Caco-2 (cell line): Measurements from ENCODE around the gene KCNJ1. TPM values are rescaled to one million over a fixed set of nuclear protein-coding genes. Genes with fewer than 3 reads are reported as not detected.

Experiments
- BruUV-seq: library from RNA; stranded (reverse); fragments of 400-500 nt; replicated peaks from 2 replicates; lab custom pipeline; 2021; lab: Mats Ljungman, UMichigan
- CTCF ChIA-PET: fragments of 300-600 bp; sonication (Branson Sonifier 250); formaldehyde crosslinking; loops from one replicate; lab custom pipeline; 2022; ENCODE audit warnings: antibody characterized with exemption; lab: Charles Lee
- POLR2A ChIA-PET: fragments of 300-600 bp; sonication (Branson Sonifier 250); formaldehyde crosslinking; loops from one replicate; lab custom pipeline; 2022; ENCODE audit warnings: antibody characterized with exemption; lab: Charles Lee
- DNase-seq, 2 experiments: peaks; one replicate each; pipeline versions ENCODE4 v3.0.0 to v3.0.0-alpha.2; 2020 to 2022
- H3K27me3 ChIP-seq: replicated peaks from 2 replicates; pipeline ENCODE4 v1.6.0; 2011; ENCODE audit warnings: low read length; ENCODE audit not compliant: control insufficient read depth, insufficient read depth
- H3K36me3 ChIP-seq: 2 replicates; pipeline ENCODE4 v1.5.1; 2011; ENCODE audit warnings: low read length; ENCODE audit not compliant: control insufficient read depth, insufficient read depth
- H3K4me1 ChIP-seq: fragments of 250-450 bp; sonication (Bioruptor Pico); 2 replicates; pipeline ENCODE4 v1.5.1; 2020; ENCODE audit warnings: mild to moderate bottlenecking
- H3K4me3 ChIP-seq: 2 replicates; pipeline ENCODE4 v1.5.1; 2011; ENCODE audit warnings: low read depth, mild to moderate bottlenecking, control low read depth, low read length
- H3K9me3 ChIP-seq: fragments of 250-450 bp; sonication (Bioruptor Pico); 2 replicates; pipeline ENCODE4 v1.5.1; 2020; ENCODE audit warnings: mild to moderate bottlenecking, moderate library complexity
- H3K27ac Mint-ChIP-seq: one replicate; pipeline ENCODE4 v1.8.0; 2022; ENCODE audit warnings: mixed read lengths; ENCODE audit not compliant: unreplicated experiment
- H3K27me3 Mint-ChIP-seq: one replicate; pipeline ENCODE4 v1.8.0; 2022; ENCODE audit warnings: mixed read lengths; ENCODE audit not compliant: insufficient read depth, unreplicated experiment
- H3K36me3 Mint-ChIP-seq: one replicate; pipeline ENCODE4 v1.8.0; 2022; ENCODE audit warnings: mild to moderate bottlenecking, mixed read lengths; ENCODE audit not compliant: insufficient read depth, unreplicated experiment
- H3K4me1 Mint-ChIP-seq: one replicate; pipeline ENCODE4 v1.8.0; 2022; ENCODE audit warnings: low read depth, mixed read lengths; ENCODE audit not compliant: unreplicated experiment
- H3K4me3 Mint-ChIP-seq: one replicate; pipeline ENCODE4 v1.8.0; 2022; ENCODE audit warnings: mild to moderate bottlenecking, moderate library complexity, mixed read lengths; ENCODE audit not compliant: unreplicated experiment
- H3K9me3 Mint-ChIP-seq: one replicate; pipeline ENCODE4 v1.8.0; 2022; ENCODE audit warnings: mixed read lengths; ENCODE audit not compliant: unreplicated experiment
- intact Hi-C: fragments of 100-400 bp; cut with micrococcal nuclease; formaldehyde crosslinking; loops from one replicate; pipeline ENCODE4 v1.10.0; 2022; ENCODE audit not compliant: unreplicated experiment
- total RNA-seq: library from RNA; stranded (reverse); gene quantifications from 2 replicates; pipeline ENCODE4 v1.2.3, GENCODE V29; 2022
- TF ChIP-seq, protein P1 (sequence below), 2 experiments: fragments of 200-600 bp in 1 of 2; IDR thresholded peaks; 1 replicate in 1 of 2; 2 replicates in 1 of 2; pipeline versions ENCODE4 v1.5.1 to v1.8.0; 2011 to 2022; ENCODE audit warnings: antibody characterized with exemption in 1 of 2, control low read depth in 1 of 2, inconsistent platforms in 1 of 2, low read depth in 1 of 2, low read length in 1 of 2, mild to moderate bottlenecking in 1 of 2, moderate library complexity in 1 of 2; ENCODE audit not compliant: insufficient read depth in 1 of 2, severe bottlenecking in 1 of 2, unreplicated experiment in 1 of 2

The KCNJ1 gene
- total RNA-seq, 1 experiment from 2014 or later, result not detected

DNA sequence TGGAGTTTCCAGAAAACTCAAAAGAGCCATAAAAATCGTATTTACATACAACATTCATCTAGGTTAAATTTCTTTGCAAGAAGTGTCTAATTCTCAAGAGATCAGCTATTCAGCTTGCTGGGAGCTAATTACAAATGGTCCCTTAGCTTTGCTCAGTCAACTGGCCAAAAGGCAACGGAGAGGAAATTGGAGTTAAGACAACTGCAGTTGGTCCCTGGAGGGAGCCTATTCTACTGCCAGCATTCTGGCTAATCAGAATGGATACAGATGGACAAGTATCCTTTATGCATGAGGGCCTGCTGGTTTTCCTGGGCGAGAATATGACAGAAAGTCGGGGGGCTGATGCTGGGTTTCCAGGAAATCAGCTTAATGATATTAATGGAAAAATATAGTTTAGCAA is 45.5 kb downstream of the KCNJ1 start:
- BruUV-seq, result no TSS peak
- CTCF ChIA-PET, result no interaction called here
- H3K4me3 ChIP-seq, result no peak overlapping the region

GRCh38 chr11:128819198-128819597 is 47.9 kb downstream of the KCNJ1 start:
- no peaks in the 10 kb centered on the region for H3K4me1 ChIP-seq
- H3K9me3 Mint-ChIP-seq, result no peaks in the 10 kb centered on the region
- no peaks in the 10 kb centered on the region for H3K36me3 Mint-ChIP-seq
- ChIA-PET CTCF (no interaction called here), POLR2A (no interaction called here)
- H3K4me1 Mint-ChIP-seq, result peaks cover 7% of the 10 kb centered on the region
- no peaks in the 10 kb centered on the region for H3K36me3 ChIP-seq
- no peak overlapping the region for H3K4me3 ChIP-seq
- intact Hi-C loops, result no loop called here
- no peak for DNase-seq
- no peak overlapping the region for H3K27ac Mint-ChIP-seq
- no TSS peak for BruUV-seq
- H3K4me3 Mint-ChIP-seq, result no peak overlapping the region
- no peaks in the 10 kb centered on the region for H3K9me3 ChIP-seq
- TF ChIP-seq, protein P1, sequence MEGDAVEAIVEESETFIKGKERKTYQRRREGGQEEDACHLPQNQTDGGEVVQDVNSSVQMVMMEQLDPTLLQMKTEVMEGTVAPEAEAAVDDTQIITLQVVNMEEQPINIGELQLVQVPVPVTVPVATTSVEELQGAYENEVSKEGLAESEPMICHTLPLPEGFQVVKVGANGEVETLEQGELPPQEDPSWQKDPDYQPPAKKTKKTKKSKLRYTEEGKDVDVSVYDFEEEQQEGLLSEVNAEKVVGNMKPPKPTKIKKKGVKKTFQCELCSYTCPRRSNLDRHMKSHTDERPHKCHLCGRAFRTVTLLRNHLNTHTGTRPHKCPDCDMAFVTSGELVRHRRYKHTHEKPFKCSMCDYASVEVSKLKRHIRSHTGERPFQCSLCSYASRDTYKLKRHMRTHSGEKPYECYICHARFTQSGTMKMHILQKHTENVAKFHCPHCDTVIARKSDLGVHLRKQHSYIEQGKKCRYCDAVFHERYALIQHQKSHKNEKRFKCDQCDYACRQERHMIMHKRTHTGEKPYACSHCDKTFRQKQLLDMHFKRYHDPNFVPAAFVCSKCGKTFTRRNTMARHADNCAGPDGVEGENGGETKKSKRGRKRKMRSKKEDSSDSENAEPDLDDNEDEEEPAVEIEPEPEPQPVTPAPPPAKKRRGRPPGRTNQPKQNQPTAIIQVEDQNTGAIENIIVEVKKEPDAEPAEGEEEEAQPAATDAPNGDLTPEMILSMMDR (IDR thresholded peaks at IDR 0.05; ENCODE audit: insufficient read depth in 1 of 2, low read depth in 1 of 2, low read length in 1 of 2, severe bottlenecking in 1 of 2, unreplicated experiment in 1 of 2), result no peak
- peaks cover 21% of the 10 kb centered on the region for H3K27me3 Mint-ChIP-seq
- H3K27me3 ChIP-seq, result no peaks in the 10 kb centered on the region

More for the DNA sequence above, 45.5 kb downstream of the KCNJ1 start:
- Mint-ChIP-seq H3K4me1 (no peaks in the 10 kb centered on the region), H3K9me3 (no peaks in the 10 kb centered on the region), H3K27ac (no peak overlapping the region), H3K36me3 (no peaks in the 10 kb centered on the region), H3K4me3 (no peak overlapping the region), H3K27me3 (peaks cover 21% of the 10 kb centered on the region)
- Histone ChIP-seq H3K9me3 (0 out of 2 replicates have a peak, but pooled peaks cover 6% of the 10 kb centered on the region), H3K4me1 (no peaks in the 10 kb centered on the region), H3K36me3 (no peaks in the 10 kb centered on the region), H3K27me3 (no peaks in the 10 kb centered on the region)
- POLR2A ChIA-PET, result no interaction called here
- TF ChIP-seq, protein P1 (IDR thresholded peaks at IDR 0.05; ENCODE audit: insufficient read depth in 1 of 2, low read depth in 1 of 2, low read length in 1 of 2, severe bottlenecking in 1 of 2, unreplicated experiment in 1 of 2), result no peak
- intact Hi-C loops, result no loop called here
- DNase-seq, result no peak

DNA sequence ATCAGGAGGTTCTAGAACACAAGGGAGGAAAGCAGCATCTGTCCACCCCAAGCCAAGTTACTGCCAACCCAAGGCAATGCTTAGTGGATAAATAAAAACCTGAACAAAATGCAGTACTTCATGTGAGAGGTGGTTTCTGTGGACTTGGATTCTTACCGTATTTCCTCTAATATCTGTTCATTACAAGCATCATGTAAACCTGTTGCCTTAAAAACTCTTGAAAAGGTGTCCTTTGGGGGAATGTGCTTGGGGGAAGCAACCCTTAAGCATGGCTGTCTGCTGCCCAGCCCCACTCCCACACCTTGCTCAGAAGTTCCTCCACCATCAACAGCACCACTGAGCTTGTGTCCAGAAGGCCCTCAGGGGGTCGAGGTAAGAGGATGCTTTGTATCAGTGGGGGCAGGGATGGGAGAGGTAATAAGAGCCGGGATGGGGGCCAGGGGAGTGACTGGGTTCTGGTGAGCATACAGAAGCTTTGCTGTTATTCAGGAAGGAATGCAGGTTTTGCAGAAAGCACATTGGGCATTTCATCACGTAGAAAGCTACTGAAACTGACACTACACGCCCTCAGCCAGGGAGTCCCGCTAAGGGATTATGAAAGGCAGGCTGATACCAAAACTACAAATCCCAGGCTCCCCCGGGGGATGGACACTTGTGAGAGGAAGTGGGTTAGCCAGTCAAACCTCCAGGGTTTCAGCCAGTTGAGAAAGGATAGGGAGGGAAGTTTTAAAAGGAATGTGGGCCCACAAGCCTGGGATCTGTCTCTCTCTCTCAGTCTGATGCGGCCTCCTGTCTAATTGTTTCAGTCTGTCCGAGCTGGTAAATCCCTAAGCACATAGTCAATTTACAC is 52.0 kb downstream of the KCNJ1 start:
- Histone ChIP-seq H3K4me3 (no peak overlapping the region), H3K36me3 (no peaks in the 10 kb centered on the region), H3K9me3 (no peaks in the 10 kb centered on the region), H3K27me3 (no peaks in the 10 kb centered on the region), H3K4me1 (no peaks in the 10 kb centered on the region)
- H3K4me3 Mint-ChIP-seq, result peak overlapping the region; percentile 16
- H3K9me3 Mint-ChIP-seq, result no peaks in the 10 kb centered on the region
- ChIA-PET CTCF (interaction anchor here (0.5 kb wide), 1 partner anchor 9 kb away, joined by 4 read pairs; no protein-coding TSS in a partner anchor), POLR2A (no interaction called here)
- intact Hi-C loops, result loop anchor here (1.0 kb wide), 2 partner anchors 16 to 228 kb away; partner anchors contain the start of gene ETS1
- peaks cover 7% of the 10 kb centered on the region for H3K4me1 Mint-ChIP-seq
- no peaks in the 10 kb centered on the region for H3K36me3 Mint-ChIP-seq
- DNase-seq, result peak; percentile 86 to 89
- H3K27ac Mint-ChIP-seq, result no peak overlapping the region
- no TSS peak for BruUV-seq
- H3K27me3 Mint-ChIP-seq, result peaks cover 16% of the 10 kb centered on the region
- TF ChIP-seq, protein P1 (IDR thresholded peaks at IDR 0.05; ENCODE audit: insufficient read depth in 1 of 2, low read depth in 1 of 2, low read length in 1 of 2, severe bottlenecking in 1 of 2, unreplicated experiment in 1 of 2), result no peak
